UCSD-AML1 (cell line): ENCODE data around the gene PIM3.

ENCODE experiments used
- DNase-seq: peaks from one replicate; lab custom pipeline; 2025; ENCODE audit not compliant: unreplicated experiment; lab: John Stamatoyannopoulos, UW

Gene PIM3

GRCh38 chr22:49999946-50000586 is 39.5 kb downstream of the PIM3 start:
- no peak for DNase-seq

- DNase-seq: no peak
Measured at GRCh38 chr22:50000587-50001387, 40.2 kb downstream of the PIM3 start.

- DNase-seq: no peak
Measured at GRCh38 chr22:50001388-50002231, 41.0 kb downstream of the PIM3 start.

GRCh38 chr22:50002791-50003190 is 42.2 kb downstream of the PIM3 start:
- no peak for DNase-seq

GRCh38 chr22:50004918-50005317 is 44.3 kb downstream of the PIM3 start:
- DNase-seq: no peak

GRCh38 chr22:50007057-50007511 is 46.5 kb downstream of the PIM3 start:
- DNase-seq: no peak

GRCh38 chr22:50008151-50009040 is 47.8 kb downstream of the PIM3 start:
- DNase-seq: no peak

GRCh38 chr22:50009251-50009650 is 48.7 kb downstream of the PIM3 start:
- no peak for DNase-seq

GRCh38 chr22:50009765-50010675 is 49.4 kb downstream of the PIM3 start:
- DNase-seq: no peak

GRCh38 chr22:50010676-50011446 is 50.3 kb downstream of the PIM3 start:
- no peak for DNase-seq

- DNase-seq: no peak
Measured at GRCh38 chr22:50011447-50012210, 51.1 kb downstream of the PIM3 start.

GRCh38 chr22:50012211-50013181 is 51.9 kb downstream of the PIM3 start, which contains the start of gene IL17REL:
TSS of gene IL17REL (minus strand) at chr22:50012765. CDS start at chr22:50012646, 119 bp downstream.
- no peak for DNase-seq
